CD4-positive, alpha-beta T cell treated with Interleukin-4 for 1 hour (primary cell): ENCODE results near the gene TMEM107.
A peak's percentile ranks its signal among the peaks of the same experiment; 100 is the strongest.

Experiments used
- DNase-seq, 2 donors: peaks; one replicate each; pipeline ENCODE4 v3.0.0-alpha.2; 2020 to 2022

Gene TMEM107

DNA sequence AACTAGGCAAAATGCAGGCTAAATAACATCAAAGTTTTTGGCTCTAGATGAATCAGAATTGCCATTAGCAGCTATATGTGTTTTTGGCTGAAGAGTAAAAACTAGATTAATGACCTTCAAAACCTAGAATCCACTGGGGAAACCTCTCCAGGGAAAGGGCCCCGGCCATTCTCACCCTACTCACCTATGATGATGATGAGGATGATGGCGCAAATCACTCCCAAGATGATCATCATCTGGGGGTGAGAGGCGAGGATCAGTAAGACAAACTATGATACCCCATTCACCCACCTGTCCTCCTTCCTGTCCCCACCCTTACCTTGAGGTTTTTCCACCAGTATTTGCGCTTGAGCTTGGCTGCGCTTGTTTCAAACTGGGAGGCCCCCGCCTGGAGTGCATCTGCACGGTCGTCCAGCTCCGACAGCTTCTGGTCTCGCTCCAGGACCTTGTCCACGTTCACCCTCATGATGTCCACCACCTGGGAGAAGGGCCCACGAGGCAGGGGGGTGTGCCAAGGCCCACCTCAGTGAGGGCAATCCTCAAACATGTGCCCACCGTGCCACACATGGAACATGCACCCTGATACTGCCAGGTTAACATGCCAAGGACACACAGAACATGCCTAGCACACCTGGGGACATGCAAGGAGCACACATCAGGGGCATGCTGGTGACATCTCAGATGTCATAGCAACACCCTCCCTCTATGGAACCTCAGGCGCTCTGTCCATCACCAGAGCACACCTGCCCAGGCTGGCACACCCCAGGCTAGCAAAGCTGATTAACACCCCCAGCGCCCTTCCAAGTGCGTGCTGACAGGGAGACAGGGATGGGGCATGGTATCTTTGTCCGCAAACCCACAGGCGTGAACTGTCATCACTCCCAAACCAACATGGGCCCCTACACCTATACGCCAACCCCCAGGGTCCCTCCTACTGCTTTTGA, 14.6 kb downstream of the TMEM107 start:
- peak in 1 of 2 donors; percentile 37 for DNase-seq

DNA sequence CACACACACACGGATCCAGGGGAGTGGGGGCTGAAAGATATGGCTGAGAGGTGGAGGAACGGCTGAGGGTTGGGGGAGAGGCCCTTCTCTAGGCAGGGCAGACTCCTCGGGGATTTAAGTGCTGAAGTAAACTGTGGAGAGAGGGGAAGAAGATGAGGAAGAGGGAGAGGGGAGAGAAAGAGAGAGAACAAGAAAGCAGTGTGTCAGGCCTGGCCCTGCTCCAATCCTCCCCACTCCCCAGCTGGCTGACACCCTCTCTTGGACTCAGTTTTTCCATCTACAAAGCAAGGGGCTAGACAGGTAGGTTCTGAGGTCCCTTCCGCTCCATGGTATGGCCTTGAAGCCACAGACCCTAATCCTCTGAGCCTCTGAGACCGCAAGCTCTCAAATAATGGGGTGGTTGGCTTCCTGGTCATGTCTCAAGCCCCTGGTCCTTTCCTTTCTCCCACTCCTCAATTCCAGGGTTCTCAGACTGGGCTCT, 15.4 kb downstream of the TMEM107 start:
- peak in 1 of 2 donors; percentile 33 for DNase-seq

GRCh38 chr17:8160224-8160577, 16.0 kb downstream of the TMEM107 start:
- DNase-seq, result no peak

DNA sequence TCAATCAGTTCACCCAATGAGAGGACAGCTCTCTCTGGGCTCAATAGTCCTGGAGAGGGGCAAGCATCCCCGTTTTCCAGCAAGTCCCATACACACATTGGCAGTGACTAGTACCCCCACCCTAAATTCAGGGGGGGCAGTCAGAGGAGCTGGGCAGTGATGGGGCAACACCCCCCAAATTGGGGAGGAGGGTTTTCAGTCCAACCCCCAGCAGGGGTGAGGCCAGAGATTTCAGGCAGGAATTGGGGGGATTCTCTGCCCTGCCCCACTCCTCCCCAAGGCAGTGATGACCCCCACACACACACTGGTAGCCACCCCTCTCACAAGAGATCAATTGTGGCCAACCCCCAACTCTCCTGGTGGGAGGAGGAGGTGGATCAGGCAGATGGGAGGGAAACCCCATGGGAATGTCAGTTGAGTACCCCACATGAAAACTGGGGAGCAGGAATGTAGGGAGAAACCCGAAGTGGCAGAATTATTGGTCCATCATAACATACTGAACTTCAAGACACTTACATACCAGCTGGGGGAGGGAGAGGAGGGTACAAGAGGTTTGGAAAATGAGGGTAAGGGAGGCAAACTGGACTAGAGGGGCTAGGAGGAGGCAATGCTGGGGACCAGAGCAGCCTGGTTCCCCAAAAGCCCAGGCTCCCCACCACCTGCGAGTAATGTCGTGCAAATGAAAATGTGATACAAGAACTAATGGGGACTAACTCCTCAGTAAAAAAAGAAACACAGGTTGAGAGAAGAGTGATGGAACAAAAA, 16.5 kb downstream of the TMEM107 start:
- peak in 1 of 2 donors; percentile 13 for DNase-seq

GRCh38 chr17:8159032-8159400, 17.2 kb downstream of the TMEM107 start:
- DNase-seq, result no peak

GRCh38 chr17:8158267-8159031, 17.7 kb downstream of the TMEM107 start:
- peak; percentile 91 for DNase-seq

DNA sequence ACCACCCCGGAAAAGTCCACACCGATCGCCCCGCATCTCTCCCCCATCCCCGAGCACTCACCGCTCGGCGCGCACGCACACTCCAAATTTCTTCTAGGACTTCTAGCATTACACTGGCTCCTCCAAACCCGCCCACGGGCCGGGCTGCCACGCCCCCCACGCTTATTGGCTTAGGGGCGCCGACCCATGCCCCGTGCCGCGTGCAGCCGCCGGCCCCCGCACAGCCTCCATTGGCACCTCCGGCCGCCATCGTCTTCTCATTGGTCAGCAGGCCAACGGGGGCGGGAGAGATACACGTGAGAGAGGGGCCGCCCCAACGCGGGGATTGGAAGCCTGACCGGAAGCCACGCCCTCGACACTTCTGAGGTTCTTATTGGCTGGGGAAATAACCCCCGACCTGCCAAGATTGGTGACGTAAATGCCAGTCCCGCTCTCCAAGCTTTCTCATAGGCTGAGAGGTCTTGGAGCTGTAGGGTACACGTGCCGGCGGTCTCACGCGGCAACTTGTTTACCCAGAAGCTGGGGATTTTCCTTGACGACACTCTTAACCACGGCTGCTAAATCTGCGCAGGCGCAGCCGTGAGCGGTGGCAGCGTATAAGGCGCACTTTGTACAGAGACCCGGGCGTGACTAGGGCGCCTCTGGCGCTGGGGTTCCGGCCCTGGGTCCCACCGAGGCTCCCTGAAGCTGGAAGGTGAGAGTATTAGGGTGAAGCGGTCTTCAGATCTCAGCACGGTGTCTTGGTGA, 19.8 kb downstream of the TMEM107 start:
- peak; percentile 100 for DNase-seq

- DNase-seq, result no peak
These were observed 20.3 kb downstream of the TMEM107 start for GRCh38 chr17:8155996-8156245.

- DNase-seq, result peak in 1 of 2 donors; percentile 58
These were observed 20.8 kb downstream of the TMEM107 start for GRCh38 chr17:8155231-8155995.

GRCh38 chr17:8154608-8155155, 21.5 kb downstream of the TMEM107 start:
- DNase-seq, result no peak

GRCh38 chr17:8153957-8154607, 22.1 kb downstream of the TMEM107 start:
- peak; percentile 95 for DNase-seq

- peak; percentile 59 to 72 for DNase-seq
These were observed 22.6 kb downstream of the TMEM107 start for GRCh38 chr17:8153525-8153956.

DNA sequence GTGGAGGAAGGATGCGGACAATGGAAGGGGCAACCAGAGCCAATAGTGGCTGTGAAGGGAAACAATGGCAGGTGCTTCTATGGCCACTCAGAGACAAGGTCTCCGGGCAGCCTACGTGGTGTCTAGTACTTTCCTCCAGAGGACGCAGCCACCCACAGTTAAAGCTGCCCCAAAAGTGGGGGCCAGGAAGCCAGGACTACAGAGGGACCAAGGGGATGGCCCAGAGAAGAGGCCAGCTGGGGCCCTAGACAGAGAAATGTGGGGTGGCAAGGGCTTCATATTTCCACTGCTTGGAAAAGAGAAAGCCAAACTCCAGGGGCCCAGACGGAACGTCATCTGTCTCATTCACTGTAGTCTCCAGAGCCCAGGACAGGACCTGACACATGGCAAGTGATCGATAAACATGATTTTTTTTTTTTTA, 23.1 kb downstream of the TMEM107 start:
- peak in 1 of 2 donors; percentile 18 for DNase-seq

GRCh38 chr17:8152112-8152775, 23.9 kb downstream of the TMEM107 start, which contains the start of gene PER1:
TSS of gene PER1 (minus strand) at chr17:8152404. CDS start at chr17:8150706, 1,698 bp downstream.
- peak; percentile 93 to 95 for DNase-seq

DNA sequence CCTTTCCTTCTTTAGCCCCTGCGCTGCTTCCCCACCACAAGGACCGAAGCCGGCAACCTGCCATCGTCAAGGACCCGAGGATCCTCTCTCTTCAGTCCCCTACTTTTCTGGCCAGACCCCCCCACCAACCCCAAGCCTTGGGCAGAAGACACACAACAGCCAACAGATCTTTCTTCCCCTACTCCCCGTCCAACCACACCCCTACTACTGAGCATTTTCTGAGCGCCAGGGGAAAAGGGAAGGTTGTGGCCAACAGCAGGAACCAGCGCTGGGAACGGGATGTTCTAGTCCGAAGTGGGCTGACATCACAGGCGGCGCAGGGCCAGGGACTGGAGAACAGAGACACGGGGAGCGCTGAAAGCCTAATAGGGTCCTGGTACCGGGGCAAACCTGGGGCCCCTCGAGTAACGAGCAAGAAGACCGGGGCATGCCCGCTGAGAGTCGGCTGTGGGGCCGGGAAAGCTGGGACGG, 24.5 kb downstream of the TMEM107 start:
- peak in 1 of 2 donors; percentile 52 for DNase-seq

DNA sequence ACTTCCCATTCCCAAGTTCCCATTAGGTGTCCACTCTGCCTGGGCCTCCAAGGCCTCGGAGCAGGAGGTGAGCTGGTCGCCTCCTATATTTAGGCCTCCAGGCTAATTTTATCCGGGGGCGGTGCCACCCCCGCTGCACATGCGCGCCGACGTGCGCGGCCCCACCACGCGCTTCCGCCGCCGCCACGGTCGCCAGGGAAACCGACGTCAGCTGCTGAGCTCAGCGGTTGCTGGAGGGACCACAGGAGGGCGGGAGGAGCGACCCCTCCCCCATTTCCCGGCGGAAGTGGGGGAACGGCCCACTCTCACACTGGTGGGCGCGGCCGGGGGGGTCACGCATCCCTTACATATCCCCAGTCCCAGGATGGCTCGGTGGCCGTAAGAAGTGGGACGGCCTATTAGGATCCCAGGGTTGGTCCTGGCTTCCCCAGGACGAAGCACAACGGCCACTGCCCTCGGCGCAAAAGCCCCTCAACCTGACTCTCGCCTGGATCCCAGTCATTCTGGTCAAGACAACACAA, 25.0 kb downstream of the TMEM107 start:
- peak; percentile 93 to 94 for DNase-seq

DNA sequence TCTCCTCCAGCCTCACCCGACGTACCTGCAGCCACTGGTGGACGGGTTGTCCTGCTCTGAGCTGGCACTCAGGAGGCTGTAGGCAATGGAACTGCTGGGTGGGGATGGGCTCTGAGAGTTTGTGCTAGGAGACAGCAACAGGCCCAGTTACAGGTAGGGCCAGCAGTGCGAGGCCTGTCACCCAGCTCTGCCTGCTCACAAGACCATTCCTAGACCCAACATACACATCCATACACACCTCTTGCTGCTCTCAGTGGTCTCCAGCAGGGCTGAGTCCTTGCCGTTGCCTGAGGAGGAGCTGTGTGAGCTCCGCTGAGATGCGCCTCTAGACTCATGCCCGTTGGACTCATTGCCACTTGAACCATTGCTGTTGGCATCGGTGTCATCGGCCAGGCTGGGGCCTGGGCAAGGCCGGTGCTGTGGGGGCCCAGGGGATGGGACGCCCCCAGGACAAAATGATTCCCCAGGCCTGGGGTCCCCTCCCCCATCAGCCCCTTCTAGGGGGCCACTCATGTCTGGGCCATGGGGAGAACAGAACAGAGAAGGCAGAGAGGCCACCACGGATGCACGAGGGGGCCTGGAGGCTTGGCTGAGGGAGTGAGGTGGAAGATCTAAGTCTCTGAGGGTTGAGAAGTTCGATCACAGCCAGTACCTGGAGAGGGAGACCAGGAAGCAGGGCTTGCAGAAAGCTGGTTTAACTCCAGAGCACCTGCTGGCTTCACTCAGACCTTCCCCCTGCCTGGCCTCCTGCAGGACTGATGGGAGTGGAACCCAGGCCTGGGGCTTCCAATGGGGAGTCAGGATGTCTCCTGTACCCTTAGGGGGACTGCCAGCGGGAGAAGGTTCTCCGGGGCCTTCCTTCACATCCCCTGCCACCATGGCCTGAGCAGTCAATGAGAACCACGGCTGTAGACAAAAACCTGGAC, 25.7 kb downstream of the TMEM107 start:
- peak in 1 of 2 donors; percentile 19 for DNase-seq

- peak in 1 of 2 donors; percentile 14 for DNase-seq
These were observed 26.6 kb downstream of the TMEM107 start for GRCh38 chr17:8149419-8150193.
